ENCODE measurements around the gene P2RY4.
"Not testable (repeated sequence)": the region's sequence is repeated elsewhere in the genome, so short reads cannot be mapped to it uniquely, and the experiment has no call there.

The P2RY4 gene

DNA sequence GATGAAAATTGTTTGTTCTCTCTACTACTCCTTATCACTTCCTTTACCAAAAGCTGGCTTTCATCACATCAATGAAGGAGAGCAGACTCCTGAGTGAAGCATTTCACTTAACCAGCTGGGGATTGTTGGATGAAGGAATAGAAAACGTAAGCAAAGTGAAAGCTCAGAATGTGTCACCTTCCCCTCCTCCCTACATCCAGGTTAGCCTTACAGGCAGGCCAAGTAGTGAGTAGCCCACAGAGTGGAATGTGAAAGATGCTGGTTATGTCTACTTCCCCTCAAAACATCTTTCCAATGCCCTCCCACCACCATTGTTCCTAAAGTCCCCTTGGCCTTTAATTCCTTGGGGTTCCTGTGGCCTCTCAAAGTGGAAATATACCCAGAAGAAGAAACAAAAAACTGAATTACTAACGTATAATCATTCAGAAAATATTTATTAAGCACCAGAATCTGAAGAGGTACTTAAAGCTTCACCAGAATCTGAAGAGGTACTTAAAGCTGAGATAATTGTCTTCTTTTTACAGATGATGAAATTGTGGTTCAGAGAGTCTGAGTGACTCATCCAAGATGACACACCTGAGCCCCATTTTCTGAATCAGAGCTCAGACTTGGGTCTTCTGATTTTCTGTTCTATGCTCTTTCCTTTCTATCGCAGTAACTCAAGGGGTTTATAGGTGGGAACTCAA is 6.5 kb downstream of the P2RY4 start:
- Histone ChIP-seq H3K27ac (no peak overlapping the region), H3K4me3 (no peak overlapping the region), H3K9ac (no peak overlapping the region), H3K36me3 (no peaks in the 10 kb centered on the region), H3K27me3 (peaks cover 45 to 97% (median 89%) of the 10 kb centered on the region in 11 experiments), H3K9me3 (replicated peaks in 1 of 11) (peaks cover 0 to 22% (median 0%) of the 10 kb centered on the region in 11 experiments; a peak in 1 of 22 replicates), H3K4me2 (no peak overlapping the region), H3K4me1 (no peaks in the 10 kb centered on the region), H4K20me1 (no peaks in the 10 kb centered on the region)
- no peak for TF ChIP-seq Cebpa-rat (IDR thresholded peaks at IDR 0.05)

DNA sequence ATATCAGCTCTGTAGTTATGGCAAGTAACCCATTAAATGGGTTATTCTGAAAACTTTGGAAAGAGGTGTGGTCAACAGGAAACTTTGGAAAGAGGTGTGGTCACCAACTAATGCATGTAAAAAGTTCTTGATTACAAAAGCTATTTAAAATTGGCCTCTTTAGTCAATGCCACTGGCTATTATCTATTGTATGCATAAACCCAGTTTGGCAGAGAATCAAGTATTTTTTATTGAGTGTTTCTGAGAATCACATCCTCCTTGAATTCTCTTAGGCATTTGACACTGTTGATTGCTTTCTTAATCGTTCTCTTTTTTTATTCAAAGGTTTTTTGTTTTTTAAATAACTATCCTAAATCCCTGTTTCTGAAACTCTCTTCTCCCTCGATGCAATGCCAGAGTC is 7.5 kb downstream of the P2RY4 start:
- no peak overlapping the region for H3K4me3 ChIP-seq
- H3K4me2 ChIP-seq = no peak overlapping the region
- no peak overlapping the region for H3K27ac ChIP-seq
- H3K27me3 ChIP-seq = peaks cover 55 to 98% (median 93%) of the 10 kb centered on the region in 11 experiments
- H3K9ac ChIP-seq = no peak overlapping the region
- peaks cover 0 to 22% (median 0%) of the 10 kb centered on the region in 11 experiments; a peak in 1 of 22 replicates for H3K9me3 ChIP-seq (replicated peaks in 1 of 11)
- no peaks in the 10 kb centered on the region; a peak in 1 of 22 replicates for H4K20me1 ChIP-seq
- no peaks in the 10 kb centered on the region for H3K4me1 ChIP-seq
- no peak for TF ChIP-seq Cebpa-rat (IDR thresholded peaks at IDR 0.05)
- no peaks in the 10 kb centered on the region for H3K36me3 ChIP-seq

DNA sequence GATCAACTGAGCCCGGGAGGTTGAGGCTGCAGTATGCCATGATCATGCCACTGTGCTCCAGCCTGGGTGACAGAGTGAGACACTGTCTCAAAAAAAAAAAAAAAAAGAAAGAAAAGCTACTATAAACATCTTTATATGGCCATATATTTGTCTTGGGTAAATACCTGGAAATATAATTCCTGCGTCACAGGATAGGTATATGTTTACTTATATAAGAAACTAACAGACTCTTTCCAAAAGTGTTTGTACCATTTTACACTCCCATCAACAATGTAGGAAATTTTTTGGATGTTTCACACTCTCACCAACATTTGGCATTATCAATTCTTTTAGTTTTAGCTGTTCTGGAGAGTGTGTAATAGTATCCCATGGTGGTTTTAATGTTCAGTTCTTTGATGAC is 12.8 kb downstream of the P2RY4 start:
- no peaks in the 10 kb centered on the region for H3K36me3 ChIP-seq
- peaks cover 0 to 8% (median 0%) of the 10 kb centered on the region in 11 experiments; a peak in 1 of 22 replicates for H3K9me3 ChIP-seq (replicated peaks in 1 of 11)
- H3K4me1 ChIP-seq = no peaks in the 10 kb centered on the region
- no peak overlapping the region for H3K9ac ChIP-seq
- H3K4me3 ChIP-seq = no peak overlapping the region
- no peak overlapping the region for H3K4me2 ChIP-seq
- H4K20me1 ChIP-seq = no peaks in the 10 kb centered on the region; a peak in 1 of 22 replicates
- H3K27me3 ChIP-seq = peaks cover 74 to 100% (median 98%) of the 10 kb centered on the region in 11 experiments
- H3K27ac ChIP-seq = no peak overlapping the region
- TF ChIP-seq Cebpa-rat (IDR thresholded peaks at IDR 0.05) = no peak

DNA sequence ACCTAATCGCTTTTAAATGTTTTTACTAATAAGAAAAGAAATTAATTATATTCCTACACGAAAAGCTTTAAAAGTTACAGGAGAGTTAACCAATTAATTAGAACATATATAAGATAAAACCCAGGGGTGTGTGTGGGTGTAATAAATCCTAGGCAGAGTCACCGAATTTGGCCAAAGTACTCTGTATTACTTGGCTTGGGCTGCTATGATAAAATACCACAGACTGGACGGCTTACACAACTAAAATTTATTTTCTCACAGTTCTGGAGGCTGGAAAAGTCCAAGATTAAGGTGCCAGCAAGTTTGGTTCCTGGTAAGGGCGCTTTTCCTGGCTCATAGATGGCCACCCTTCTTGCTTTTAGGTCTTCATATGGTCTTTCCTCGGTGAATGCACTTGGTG is 15.1 kb downstream of the P2RY4 start:
- Histone ChIP-seq H3K36me3 (no peaks in the 10 kb centered on the region), H3K4me1 (no peaks in the 10 kb centered on the region), H3K4me3 (no peak overlapping the region), H3K27me3 (peaks cover 75 to 100% (median 98%) of the 10 kb centered on the region in 11 experiments), H4K20me1 (no peaks in the 10 kb centered on the region; a peak in 2 of 22 replicates), H3K9ac (no peak overlapping the region), H3K4me2 (no peak overlapping the region), H3K9me3 (replicated peaks in 1 of 11) (no peaks in the 10 kb centered on the region), H3K27ac (no peak overlapping the region)
- TF ChIP-seq Cebpa-rat (IDR thresholded peaks at IDR 0.05) = no peak

DNA sequence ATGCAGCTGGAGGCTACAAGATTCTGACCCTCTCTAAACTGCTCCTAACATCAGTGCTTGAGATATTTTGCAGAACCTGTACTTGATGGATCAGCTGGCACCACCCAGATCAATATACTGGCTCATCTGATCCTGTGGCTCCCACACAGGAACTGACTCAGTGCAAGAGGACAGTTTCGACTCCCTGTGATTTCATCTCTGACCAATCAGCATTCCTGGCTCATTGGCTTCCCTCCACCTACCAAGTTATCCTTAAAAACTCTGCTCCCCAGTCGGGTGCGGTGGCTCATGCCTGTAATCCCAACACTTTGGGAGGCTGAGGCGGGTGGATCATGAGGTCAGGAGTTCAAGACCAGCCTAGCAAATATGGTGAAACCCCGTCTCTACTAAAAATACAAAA is 16.4 kb downstream of the P2RY4 start:
- not testable (repeated sequence) for H3K27ac ChIP-seq; H3K36me3 ChIP-seq; H3K9ac ChIP-seq; H3K9me3 ChIP-seq (replicated peaks in 1 of 11); H3K4me2 ChIP-seq; H4K20me1 ChIP-seq; H3K4me1 ChIP-seq; H3K4me3 ChIP-seq
- H3K27me3 ChIP-seq = peaks cover 80 to 100% (median 98%) of the 10 kb centered on the region in 11 experiments

DNA sequence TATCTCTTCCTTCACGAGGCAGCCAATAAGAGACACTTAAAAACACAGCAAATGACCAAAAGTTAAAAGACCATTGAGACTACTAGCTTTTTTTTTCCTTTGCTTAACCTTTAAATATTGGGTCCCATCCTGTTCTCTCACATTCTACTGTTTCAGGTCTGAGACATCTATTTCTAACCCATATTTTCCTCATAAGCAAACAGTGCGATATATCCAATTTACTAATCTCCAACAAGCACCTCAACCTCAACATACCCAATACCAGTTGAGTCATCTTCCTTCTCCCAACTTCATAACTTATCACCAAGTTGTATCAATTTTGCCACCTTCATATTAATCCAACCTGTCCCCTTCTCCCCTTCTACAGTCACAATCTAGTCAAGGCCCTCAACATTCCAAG is 18.5 kb downstream of the P2RY4 start:
- Histone ChIP-seq H3K9me3 (replicated peaks in 1 of 11) (no peaks in the 10 kb centered on the region), H3K4me3 (no peak overlapping the region), H3K36me3 (no peaks in the 10 kb centered on the region), H3K9ac (no peak overlapping the region), H3K27me3 (peaks cover 89 to 100% (median 97%) of the 10 kb centered on the region in 11 experiments), H4K20me1 (no peaks in the 10 kb centered on the region; a peak in 2 of 22 replicates), H3K4me1 (no peaks in the 10 kb centered on the region), H3K27ac (no peak overlapping the region), H3K4me2 (no peak overlapping the region)
- TF ChIP-seq Cebpa-rat (IDR thresholded peaks at IDR 0.05) = no peak

DNA sequence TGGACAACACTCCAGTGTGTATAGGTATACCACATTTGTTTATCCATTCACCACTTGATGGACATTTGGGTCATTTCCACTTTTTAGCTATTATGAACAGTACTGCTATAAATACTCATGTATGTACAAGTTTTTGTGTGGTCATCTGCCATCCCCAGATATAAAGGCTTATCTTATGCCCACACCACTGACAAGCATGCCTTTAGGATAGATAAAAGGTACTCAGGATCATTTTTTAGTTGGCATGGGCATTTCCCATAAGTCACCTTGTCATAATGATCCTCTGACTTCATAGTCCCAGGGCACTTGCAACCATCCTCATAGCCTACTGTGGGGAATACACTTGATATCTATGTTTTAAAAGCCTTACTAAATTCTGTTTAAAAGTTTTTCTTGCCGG is 19.3 kb downstream of the P2RY4 start:
- Histone ChIP-seq H3K4me3 (no peak overlapping the region), H3K9me3 (replicated peaks in 1 of 11) (no peaks in the 10 kb centered on the region), H3K36me3 (no peaks in the 10 kb centered on the region), H4K20me1 (no peaks in the 10 kb centered on the region; a peak in 2 of 22 replicates), H3K4me1 (no peaks in the 10 kb centered on the region), H3K4me2 (no peak overlapping the region), H3K27me3 (peaks cover 87 to 100% (median 98%) of the 10 kb centered on the region in 11 experiments), H3K9ac (no peak overlapping the region), H3K27ac (no peak overlapping the region)
- no peak for TF ChIP-seq Cebpa-rat (IDR thresholded peaks at IDR 0.05)

DNA sequence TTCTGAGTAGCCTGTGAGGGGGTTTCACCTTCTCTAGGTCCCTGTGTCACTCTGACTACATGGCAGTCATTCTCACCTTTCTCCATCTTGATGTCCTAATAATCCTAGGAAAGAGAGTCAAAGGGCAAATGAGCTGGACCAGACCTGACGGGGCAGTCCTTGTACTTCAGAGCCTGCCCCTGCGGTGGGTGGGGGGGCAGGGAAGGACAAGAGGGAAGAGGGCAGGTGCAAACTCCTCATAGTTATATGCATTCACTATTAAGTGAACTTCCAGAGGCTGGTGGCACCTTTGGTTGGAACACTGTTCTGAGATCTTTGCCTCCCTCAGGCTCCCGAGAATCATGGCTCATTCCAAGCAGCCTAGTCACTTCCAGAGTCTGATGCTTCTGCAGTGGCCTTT is 25.6 kb downstream of the P2RY4 start, which contains the start of gene AWAT1:
TSS of gene AWAT1 (plus strand) at position 301 of the 400 bp plus-strand sequence. CDS start at position 342, 41 bp downstream.
- Histone ChIP-seq H3K27ac (no peak within 1 kb of the TSS), H3K9ac (no peak within 1 kb of the TSS), H3K36me3 (no peaks in the 10 kb centered on the region), H4K20me1 (no peaks in the 10 kb centered on the region), H3K4me2 (no peak within 1 kb of the TSS), H3K4me3 (no peak within 1 kb of the TSS), H3K27me3 (peaks cover 82 to 100% (median 97%) of the 10 kb centered on the region in 11 experiments), H3K4me1 (no peaks in the 10 kb centered on the region), H3K9me3 (replicated peaks in 1 of 11) (no peaks in the 10 kb centered on the region)
- TF ChIP-seq Cebpa-rat (IDR thresholded peaks at IDR 0.05) = no peak

DNA sequence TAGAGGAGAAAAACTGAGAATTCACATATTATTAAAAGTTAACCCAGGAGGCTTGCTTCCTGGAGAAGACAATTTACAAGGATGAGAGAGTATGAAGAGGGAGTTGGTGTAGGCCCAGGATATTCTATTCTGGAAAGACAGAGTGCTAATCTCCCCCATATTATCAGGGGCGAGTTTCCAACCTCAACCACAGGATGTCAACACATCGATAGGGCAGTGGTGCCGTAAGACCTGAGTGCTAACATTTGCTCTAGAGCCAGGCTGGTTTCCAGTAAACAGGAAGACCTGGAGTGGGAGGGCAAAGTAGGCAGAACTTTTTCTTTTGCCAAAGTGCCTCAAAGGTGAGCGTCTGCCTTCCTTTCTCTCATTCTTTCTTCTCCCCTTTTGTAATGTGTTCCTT is 28.3 kb downstream of the P2RY4 start:
- Histone ChIP-seq H3K9me3 (replicated peaks in 1 of 11) (no peaks in the 10 kb centered on the region), H3K36me3 (no peaks in the 10 kb centered on the region), H3K4me3 (no peak overlapping the region), H3K4me1 (no peaks in the 10 kb centered on the region), H3K4me2 (no peak overlapping the region), H3K27me3 (peaks cover 77 to 98% (median 96%) of the 10 kb centered on the region in 11 experiments), H4K20me1 (no peaks in the 10 kb centered on the region), H3K27ac (no peak overlapping the region), H3K9ac (no peak overlapping the region)
- no peak for TF ChIP-seq Cebpa-rat (IDR thresholded peaks at IDR 0.05)

DNA sequence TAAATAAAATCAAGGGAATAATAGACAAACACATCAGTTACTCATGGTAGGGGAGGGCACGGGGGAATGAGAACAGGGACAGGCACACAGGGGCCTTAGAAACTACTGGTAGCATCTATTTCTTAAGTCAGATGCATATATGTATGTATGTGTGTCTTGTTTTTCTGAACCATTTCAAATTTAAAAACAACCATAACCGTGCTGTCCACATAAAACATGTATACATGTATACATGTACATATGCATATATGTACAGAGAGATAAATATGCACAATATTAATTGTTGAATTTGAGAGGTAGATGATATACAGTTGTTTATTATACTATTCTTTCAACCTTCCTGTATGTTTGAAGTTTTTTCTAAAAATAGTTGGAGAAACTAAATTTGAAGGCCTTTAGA is 33.3 kb downstream of the P2RY4 start:
- no peak overlapping the region for H3K9ac ChIP-seq
- no peak overlapping the region for H3K27ac ChIP-seq
- peaks cover 66 to 98% (median 92%) of the 10 kb centered on the region in 11 experiments for H3K27me3 ChIP-seq
- H3K4me1 ChIP-seq = no peaks in the 10 kb centered on the region
- H3K36me3 ChIP-seq = no peaks in the 10 kb centered on the region
- H4K20me1 ChIP-seq = no peaks in the 10 kb centered on the region
- H3K9me3 ChIP-seq (replicated peaks in 1 of 11) = no peaks in the 10 kb centered on the region
- H3K4me3 ChIP-seq = no peak overlapping the region
- TF ChIP-seq Cebpa-rat (IDR thresholded peaks at IDR 0.05) = no peak
- no peak overlapping the region for H3K4me2 ChIP-seq
